K562 (cell line): ENCODE data around the gene AFG1L. TPM values are rescaled to one million over a fixed set of nuclear protein-coding genes. Genes with fewer than 3 reads are reported as not detected.

Source experiments
- CBFA2T3 ChIP-seq: fragments of 450-650 bp; IDR thresholded peaks from 2 replicates; pipeline ENCODE4 v1.6.1; 2017
- FOXA1 ChIP-seq: fragments of 450-650 bp; IDR thresholded peaks from 2 replicates; pipeline ENCODE4 v1.6.1; 2016; ENCODE audit warnings: mild to moderate bottlenecking, borderline replicate concordance
- HDGF ChIP-seq: fragments of 450-650 bp; IDR thresholded peaks from 2 replicates; pipeline ENCODE4 v1.6.1; 2016
- HNRNPL ChIP-seq: fragments of 200-400 bp; formaldehyde crosslinking; IDR thresholded peaks from 2 replicates; pipeline ENCODE4 v1.6.1; 2017; ENCODE audit warnings: low read depth, mild to moderate bottlenecking, low read length
- ILF3 ChIP-seq: fragments of 450-650 bp; IDR thresholded peaks from 2 replicates; pipeline ENCODE4 v1.6.1; 2018; ENCODE audit warnings: antibody characterized with exemption, mild to moderate bottlenecking, moderate library complexity, borderline replicate concordance
- MYNN ChIP-seq, 2 experiments: sonication (generic); formaldehyde crosslinking in 1 of 2; IDR thresholded peaks; 2 replicates each; pipeline versions ENCODE4 v1.5.0 to v1.6.1; 2016 to 2020; ENCODE audit warnings: antibody characterized with exemption in 1 of 2, missing genetic modification reagents in 1 of 2
- PHF8 ChIP-seq: fragments of 200-600 bp; sonication (generic); IDR thresholded peaks from 2 replicates; pipeline ENCODE4 v1.6.1; 2012; ENCODE audit warnings: mixed run types, mild to moderate bottlenecking, inconsistent platforms, low read length, moderate library complexity, borderline replicate concordance
- ZBED1 ChIP-seq: IDR thresholded peaks from 2 replicates; pipeline ENCODE4 v1.6.1; 2014
- ZSCAN32 ChIP-seq: fragments of 450-650 bp; formaldehyde crosslinking; IDR thresholded peaks from 2 replicates; pipeline ENCODE4 v1.4.0; 2020; ENCODE audit warnings: mild to moderate bottlenecking, moderate library complexity
- polyA plus RNA-seq, 8 experiments: library from polyadenylated mRNA; depleted of rRNA in 4 of 8; stranded (reverse) in 5 of 8; unstranded in 3 of 8; fragments of >200 nt; fragmentation: Nextera tagmentation in 2 of 8; fragmentation: Illumina TruSeq in 1 of 8; extraction: Ambion mirVana in 2 of 8; extraction: Trizol in 1 of 8; gene quantifications; 2 replicates each; pipeline versions ENCODE4 v1.2.1 to v1.2.3, GENCODE V29; 2011 to 2014; ENCODE audit warnings: inconsistent platforms in 1 of 8, missing spikeins in 1 of 8
- total RNA-seq, 7 experiments: library from RNA; depleted of rRNA in 6 of 7; stranded (reverse); fragments of >200 nt in 6 of 7; fragmentation: Illumina TruSeq in 2 of 7; extraction: Trizol in 2 of 7; gene quantifications; 2 replicates each; pipeline versions ENCODE4 v1.2.1 to v1.2.3, GENCODE V29; 2011 to 2021; ENCODE audit warnings: low replicate concordance in 1 of 7
- TF ChIP-seq, protein P1 (sequence below): fragments of 450-650 bp; IDR thresholded peaks from 2 replicates; pipeline ENCODE4 v1.6.1; 2016; ENCODE audit warnings: mild to moderate bottlenecking, moderate library complexity
- TF ChIP-seq, protein P2 (sequence below): sonication (generic); formaldehyde crosslinking; IDR thresholded peaks from 2 replicates; pipeline ENCODE4 v1.8.1; 2023; ENCODE audit warnings: mild to moderate bottlenecking, missing genetic modification reagents
- TF ChIP-seq, protein P3 (sequence below), 2 experiments: IDR thresholded peaks; 2 replicates each; pipeline ENCODE4 v1.6.1; 2012; ENCODE audit warnings: improper control_type of control experiment in 2 of 2, low read depth in 2 of 2, low read length in 2 of 2, borderline replicate concordance in 1 of 2

Gene AFG1L
- total and polyA plus RNA-seq, 9 of the 15 experiments (the other 6 are each of a cell fraction or from before 2014, with no cell fraction given) = 2.2 to 15.5 (median 5.8) TPM

DNA sequence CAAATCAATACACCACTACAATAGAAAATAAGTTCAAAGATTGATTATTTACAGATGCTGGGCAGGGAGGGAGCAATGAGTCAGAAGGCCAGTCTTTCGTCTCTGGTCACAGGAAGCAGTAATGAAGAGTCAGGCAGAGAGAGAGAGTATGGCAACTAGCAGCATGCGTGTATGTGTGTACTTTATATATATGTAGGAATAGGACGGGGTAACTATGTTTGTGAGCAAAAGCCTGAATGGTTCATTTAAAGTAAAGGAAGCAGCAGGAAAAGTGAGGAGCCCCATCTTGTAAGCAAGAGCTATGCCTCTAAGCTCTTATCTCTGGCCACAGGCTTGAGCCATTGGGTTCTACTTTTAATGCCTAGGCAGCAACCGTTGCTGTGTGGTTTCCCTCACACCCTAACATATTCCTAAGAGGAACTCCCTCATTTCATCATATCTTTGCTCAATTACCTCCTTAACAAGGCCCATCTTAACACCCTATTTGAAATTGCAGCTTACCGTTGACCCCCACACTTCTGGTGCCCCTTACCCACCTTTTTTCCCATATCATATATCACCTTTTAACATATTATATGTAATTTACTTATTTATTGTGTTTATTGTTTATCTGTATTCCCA, 66.6 kb downstream of the AFG1L start (continued):
- TF ChIP-seq MYNN (IDR thresholded peaks at IDR 0.05) = peak; percentile 85
- no peak for TF ChIP-seq MYNN (CRISPR knock-in tag; IDR thresholded peaks at IDR 0.05)
- TF ChIP-seq, protein P1, sequence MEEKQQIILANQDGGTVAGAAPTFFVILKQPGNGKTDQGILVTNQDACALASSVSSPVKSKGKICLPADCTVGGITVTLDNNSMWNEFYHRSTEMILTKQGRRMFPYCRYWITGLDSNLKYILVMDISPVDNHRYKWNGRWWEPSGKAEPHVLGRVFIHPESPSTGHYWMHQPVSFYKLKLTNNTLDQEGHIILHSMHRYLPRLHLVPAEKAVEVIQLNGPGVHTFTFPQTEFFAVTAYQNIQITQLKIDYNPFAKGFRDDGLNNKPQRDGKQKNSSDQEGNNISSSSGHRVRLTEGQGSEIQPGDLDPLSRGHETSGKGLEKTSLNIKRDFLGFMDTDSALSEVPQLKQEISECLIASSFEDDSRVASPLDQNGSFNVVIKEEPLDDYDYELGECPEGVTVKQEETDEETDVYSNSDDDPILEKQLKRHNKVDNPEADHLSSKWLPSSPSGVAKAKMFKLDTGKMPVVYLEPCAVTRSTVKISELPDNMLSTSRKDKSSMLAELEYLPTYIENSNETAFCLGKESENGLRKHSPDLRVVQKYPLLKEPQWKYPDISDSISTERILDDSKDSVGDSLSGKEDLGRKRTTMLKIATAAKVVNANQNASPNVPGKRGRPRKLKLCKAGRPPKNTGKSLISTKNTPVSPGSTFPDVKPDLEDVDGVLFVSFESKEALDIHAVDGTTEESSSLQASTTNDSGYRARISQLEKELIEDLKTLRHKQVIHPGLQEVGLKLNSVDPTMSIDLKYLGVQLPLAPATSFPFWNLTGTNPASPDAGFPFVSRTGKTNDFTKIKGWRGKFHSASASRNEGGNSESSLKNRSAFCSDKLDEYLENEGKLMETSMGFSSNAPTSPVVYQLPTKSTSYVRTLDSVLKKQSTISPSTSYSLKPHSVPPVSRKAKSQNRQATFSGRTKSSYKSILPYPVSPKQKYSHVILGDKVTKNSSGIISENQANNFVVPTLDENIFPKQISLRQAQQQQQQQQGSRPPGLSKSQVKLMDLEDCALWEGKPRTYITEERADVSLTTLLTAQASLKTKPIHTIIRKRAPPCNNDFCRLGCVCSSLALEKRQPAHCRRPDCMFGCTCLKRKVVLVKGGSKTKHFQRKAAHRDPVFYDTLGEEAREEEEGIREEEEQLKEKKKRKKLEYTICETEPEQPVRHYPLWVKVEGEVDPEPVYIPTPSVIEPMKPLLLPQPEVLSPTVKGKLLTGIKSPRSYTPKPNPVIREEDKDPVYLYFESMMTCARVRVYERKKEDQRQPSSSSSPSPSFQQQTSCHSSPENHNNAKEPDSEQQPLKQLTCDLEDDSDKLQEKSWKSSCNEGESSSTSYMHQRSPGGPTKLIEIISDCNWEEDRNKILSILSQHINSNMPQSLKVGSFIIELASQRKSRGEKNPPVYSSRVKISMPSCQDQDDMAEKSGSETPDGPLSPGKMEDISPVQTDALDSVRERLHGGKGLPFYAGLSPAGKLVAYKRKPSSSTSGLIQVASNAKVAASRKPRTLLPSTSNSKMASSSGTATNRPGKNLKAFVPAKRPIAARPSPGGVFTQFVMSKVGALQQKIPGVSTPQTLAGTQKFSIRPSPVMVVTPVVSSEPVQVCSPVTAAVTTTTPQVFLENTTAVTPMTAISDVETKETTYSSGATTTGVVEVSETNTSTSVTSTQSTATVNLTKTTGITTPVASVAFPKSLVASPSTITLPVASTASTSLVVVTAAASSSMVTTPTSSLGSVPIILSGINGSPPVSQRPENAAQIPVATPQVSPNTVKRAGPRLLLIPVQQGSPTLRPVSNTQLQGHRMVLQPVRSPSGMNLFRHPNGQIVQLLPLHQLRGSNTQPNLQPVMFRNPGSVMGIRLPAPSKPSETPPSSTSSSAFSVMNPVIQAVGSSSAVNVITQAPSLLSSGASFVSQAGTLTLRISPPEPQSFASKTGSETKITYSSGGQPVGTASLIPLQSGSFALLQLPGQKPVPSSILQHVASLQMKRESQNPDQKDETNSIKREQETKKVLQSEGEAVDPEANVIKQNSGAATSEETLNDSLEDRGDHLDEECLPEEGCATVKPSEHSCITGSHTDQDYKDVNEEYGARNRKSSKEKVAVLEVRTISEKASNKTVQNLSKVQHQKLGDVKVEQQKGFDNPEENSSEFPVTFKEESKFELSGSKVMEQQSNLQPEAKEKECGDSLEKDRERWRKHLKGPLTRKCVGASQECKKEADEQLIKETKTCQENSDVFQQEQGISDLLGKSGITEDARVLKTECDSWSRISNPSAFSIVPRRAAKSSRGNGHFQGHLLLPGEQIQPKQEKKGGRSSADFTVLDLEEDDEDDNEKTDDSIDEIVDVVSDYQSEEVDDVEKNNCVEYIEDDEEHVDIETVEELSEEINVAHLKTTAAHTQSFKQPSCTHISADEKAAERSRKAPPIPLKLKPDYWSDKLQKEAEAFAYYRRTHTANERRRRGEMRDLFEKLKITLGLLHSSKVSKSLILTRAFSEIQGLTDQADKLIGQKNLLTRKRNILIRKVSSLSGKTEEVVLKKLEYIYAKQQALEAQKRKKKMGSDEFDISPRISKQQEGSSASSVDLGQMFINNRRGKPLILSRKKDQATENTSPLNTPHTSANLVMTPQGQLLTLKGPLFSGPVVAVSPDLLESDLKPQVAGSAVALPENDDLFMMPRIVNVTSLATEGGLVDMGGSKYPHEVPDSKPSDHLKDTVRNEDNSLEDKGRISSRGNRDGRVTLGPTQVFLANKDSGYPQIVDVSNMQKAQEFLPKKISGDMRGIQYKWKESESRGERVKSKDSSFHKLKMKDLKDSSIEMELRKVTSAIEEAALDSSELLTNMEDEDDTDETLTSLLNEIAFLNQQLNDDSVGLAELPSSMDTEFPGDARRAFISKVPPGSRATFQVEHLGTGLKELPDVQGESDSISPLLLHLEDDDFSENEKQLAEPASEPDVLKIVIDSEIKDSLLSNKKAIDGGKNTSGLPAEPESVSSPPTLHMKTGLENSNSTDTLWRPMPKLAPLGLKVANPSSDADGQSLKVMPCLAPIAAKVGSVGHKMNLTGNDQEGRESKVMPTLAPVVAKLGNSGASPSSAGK = peak; percentile 52; the same call in 1 of the 2 replicates
- TF ChIP-seq, protein P2, sequence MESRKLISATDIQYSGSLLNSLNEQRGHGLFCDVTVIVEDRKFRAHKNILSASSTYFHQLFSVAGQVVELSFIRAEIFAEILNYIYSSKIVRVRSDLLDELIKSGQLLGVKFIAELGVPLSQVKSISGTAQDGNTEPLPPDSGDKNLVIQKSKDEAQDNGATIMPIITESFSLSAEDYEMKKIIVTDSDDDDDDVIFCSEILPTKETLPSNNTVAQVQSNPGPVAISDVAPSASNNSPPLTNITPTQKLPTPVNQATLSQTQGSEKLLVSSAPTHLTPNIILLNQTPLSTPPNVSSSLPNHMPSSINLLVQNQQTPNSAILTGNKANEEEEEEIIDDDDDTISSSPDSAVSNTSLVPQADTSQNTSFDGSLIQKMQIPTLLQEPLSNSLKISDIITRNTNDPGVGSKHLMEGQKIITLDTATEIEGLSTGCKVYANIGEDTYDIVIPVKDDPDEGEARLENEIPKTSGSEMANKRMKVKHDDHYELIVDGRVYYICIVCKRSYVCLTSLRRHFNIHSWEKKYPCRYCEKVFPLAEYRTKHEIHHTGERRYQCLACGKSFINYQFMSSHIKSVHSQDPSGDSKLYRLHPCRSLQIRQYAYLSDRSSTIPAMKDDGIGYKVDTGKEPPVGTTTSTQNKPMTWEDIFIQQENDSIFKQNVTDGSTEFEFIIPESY (CRISPR knock-in tag) = no peak
- TF ChIP-seq HDGF = no peak
- no peak for TF ChIP-seq ILF3
- peak; percentile 19; the same call in 1 of the 2 replicates for TF ChIP-seq PHF8
- TF ChIP-seq FOXA1 = no peak
- no peak for TF ChIP-seq ZSCAN32 (CRISPR knock-in tag)
- no peak for TF ChIP-seq HNRNPL
- peak; percentile 86 for TF ChIP-seq CBFA2T3
- TF ChIP-seq, protein P3, sequence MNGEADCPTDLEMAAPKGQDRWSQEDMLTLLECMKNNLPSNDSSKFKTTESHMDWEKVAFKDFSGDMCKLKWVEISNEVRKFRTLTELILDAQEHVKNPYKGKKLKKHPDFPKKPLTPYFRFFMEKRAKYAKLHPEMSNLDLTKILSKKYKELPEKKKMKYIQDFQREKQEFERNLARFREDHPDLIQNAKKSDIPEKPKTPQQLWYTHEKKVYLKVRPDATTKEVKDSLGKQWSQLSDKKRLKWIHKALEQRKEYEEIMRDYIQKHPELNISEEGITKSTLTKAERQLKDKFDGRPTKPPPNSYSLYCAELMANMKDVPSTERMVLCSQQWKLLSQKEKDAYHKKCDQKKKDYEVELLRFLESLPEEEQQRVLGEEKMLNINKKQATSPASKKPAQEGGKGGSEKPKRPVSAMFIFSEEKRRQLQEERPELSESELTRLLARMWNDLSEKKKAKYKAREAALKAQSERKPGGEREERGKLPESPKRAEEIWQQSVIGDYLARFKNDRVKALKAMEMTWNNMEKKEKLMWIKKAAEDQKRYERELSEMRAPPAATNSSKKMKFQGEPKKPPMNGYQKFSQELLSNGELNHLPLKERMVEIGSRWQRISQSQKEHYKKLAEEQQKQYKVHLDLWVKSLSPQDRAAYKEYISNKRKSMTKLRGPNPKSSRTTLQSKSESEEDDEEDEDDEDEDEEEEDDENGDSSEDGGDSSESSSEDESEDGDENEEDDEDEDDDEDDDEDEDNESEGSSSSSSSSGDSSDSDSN (IDR thresholded peaks at IDR 0.05; ENCODE audit: borderline replicate concordance in 1 of 2, low read depth in 2 of 2, low read length in 2 of 2) = no peak
- TF ChIP-seq ZBED1 = no peak
